Measurements from ENCODE around the gene PDSS2. TPM values are rescaled to one million over a fixed set of nuclear protein-coding genes. Genes with fewer than 3 reads are reported as not detected.
"Not testable (repeated sequence)": the region's sequence is repeated elsewhere in the genome, so short reads cannot be mapped to it uniquely, and the experiment has no call there.

Gene PDSS2
- total and polyA plus RNA-seq, 4 donors = 10.5 to 20.9 (median 16.0) TPM

- TF ChIP-seq MAX (IDR thresholded peaks at IDR 0.05) (no peak), HNF4A (conservative IDR thresholded peaks at IDR 0.05) (no peak), HNF4G (IDR thresholded peaks at IDR 0.05) (no peak), SP1 (IDR thresholded peaks at IDR 0.05) (no peak), ZBTB33 (IDR thresholded peaks at IDR 0.05) (no peak), TAF1 (conservative IDR thresholded peaks at IDR 0.05) (no peak), RXRA (IDR thresholded peaks at IDR 0.05) (no peak), JUND (IDR thresholded peaks at IDR 0.05) (no peak), RAD21 (IDR thresholded peaks at IDR 0.05) (no peak), CTCF (IDR thresholded peaks at IDR 0.05; ENCODE audit: low read depth, low read length, missing input control) (no peak), ATF3 (IDR thresholded peaks at IDR 0.05) (no peak), YY1 (IDR thresholded peaks at IDR 0.05) (no peak), NR2F2 (IDR thresholded peaks at IDR 0.05) (no peak), FOXA2 (IDR thresholded peaks at IDR 0.05) (no peak), EGR1 (IDR thresholded peaks at IDR 0.05; ENCODE audit: low read depth in 2 of 2) (no peak)
- no peak overlapping the region for H3K27ac ChIP-seq (ENCODE audit: low read depth in 1 of 2, low read length in 2 of 2)
- no peak for DNase-seq (ENCODE audit: low spot score)
- WGBS = 67% methylated on average over 1 of the region's 1 CpG
- H3K9me3 ChIP-seq (ENCODE audit: control insufficient read depth in 4 of 4, low read length in 3 of 4) = no peaks in the 10 kb centered on the region
- H3K36me3 ChIP-seq (ENCODE audit: control insufficient read depth in 4 of 4, insufficient read depth in 3 of 4, low read depth in 1 of 4, low read length in 3 of 4) = no peaks in the 10 kb centered on the region
- H3K27me3 ChIP-seq (ENCODE audit: control insufficient read depth in 4 of 4, insufficient read depth in 4 of 4, low read length in 3 of 4) = no peaks in the 10 kb centered on the region
- no peaks in the 10 kb centered on the region for H3K4me1 ChIP-seq (ENCODE audit: control insufficient read depth in 4 of 4, insufficient read depth in 4 of 4, low read length in 3 of 4)
- no peak overlapping the region for H3K9ac ChIP-seq (ENCODE audit: low read depth in 1 of 2, low read length in 2 of 2)
- no peak overlapping the region for H3K4me3 ChIP-seq (ENCODE audit: low read depth in 1 of 3, low read length in 3 of 3)
These were observed 89.9 kb downstream of the PDSS2 start for GRCh38 chr6:107369493-107369892.

GRCh38 chr6:107368471-107368870 is 90.9 kb downstream of the PDSS2 start:
- Histone ChIP-seq H3K36me3 (ENCODE audit: control insufficient read depth in 4 of 4, insufficient read depth in 3 of 4, low read depth in 1 of 4, low read length in 3 of 4) (no peaks in the 10 kb centered on the region), H3K27me3 (ENCODE audit: control insufficient read depth in 4 of 4, insufficient read depth in 4 of 4, low read length in 3 of 4) (no peaks in the 10 kb centered on the region), H3K4me1 (ENCODE audit: control insufficient read depth in 4 of 4, insufficient read depth in 4 of 4, low read length in 3 of 4) (no peaks in the 10 kb centered on the region), H3K4me3 (ENCODE audit: low read depth in 1 of 3, low read length in 3 of 3) (no peak overlapping the region), H3K9ac (ENCODE audit: low read depth in 1 of 2, low read length in 2 of 2) (no peak overlapping the region), H3K9me3 (ENCODE audit: control insufficient read depth in 4 of 4, low read length in 3 of 4) (no peaks in the 10 kb centered on the region), H3K27ac (ENCODE audit: low read depth in 1 of 2, low read length in 2 of 2) (no peak overlapping the region)
- WGBS = 97% methylated on average over 2 of the region's 2 CpGs
- no peak for DNase-seq (ENCODE audit: low spot score)
- TF ChIP-seq RXRA (IDR thresholded peaks at IDR 0.05) (no peak), FOXA1 (IDR thresholded peaks at IDR 0.05) (no peak), ZBTB33 (IDR thresholded peaks at IDR 0.05) (no peak), TAF1 (conservative IDR thresholded peaks at IDR 0.05) (no peak), FOXA2 (IDR thresholded peaks at IDR 0.05) (no peak), JUND (IDR thresholded peaks at IDR 0.05) (no peak), HNF4A (conservative IDR thresholded peaks at IDR 0.05) (no peak), NR2F2 (IDR thresholded peaks at IDR 0.05) (no peak), YY1 (IDR thresholded peaks at IDR 0.05) (no peak)

- not testable (repeated sequence) for H3K9me3 ChIP-seq (ENCODE audit: control insufficient read depth in 4 of 4, low read length in 3 of 4); H3K36me3 ChIP-seq (ENCODE audit: control insufficient read depth in 4 of 4, insufficient read depth in 3 of 4, low read depth in 1 of 4, low read length in 3 of 4); DNase-seq (ENCODE audit: low spot score); H3K27me3 ChIP-seq (ENCODE audit: control insufficient read depth in 4 of 4, insufficient read depth in 4 of 4, low read length in 3 of 4); H3K27ac ChIP-seq (ENCODE audit: low read depth in 1 of 2, low read length in 2 of 2); H3K9ac ChIP-seq (ENCODE audit: low read depth in 1 of 2, low read length in 2 of 2); H3K4me1 ChIP-seq (ENCODE audit: control insufficient read depth in 4 of 4, insufficient read depth in 4 of 4, low read length in 3 of 4); H3K4me3 ChIP-seq (ENCODE audit: low read depth in 1 of 3, low read length in 3 of 3)
- 97% methylated on average over 22 of the region's 26 CpGs for WGBS
These were observed 95.2 kb downstream of the PDSS2 start for GRCh38 chr6:107364173-107364572.
